ENCODE measurements around the gene SLC35F4.

Gene SLC35F4

GRCh38 chr14:57637901-57638300 is 228.0 kb downstream of the SLC35F4 start:
- in situ Hi-C loops (cut with MboI; ENCODE audit: low sequenced_read_pairs), result no loop called here

DNA sequence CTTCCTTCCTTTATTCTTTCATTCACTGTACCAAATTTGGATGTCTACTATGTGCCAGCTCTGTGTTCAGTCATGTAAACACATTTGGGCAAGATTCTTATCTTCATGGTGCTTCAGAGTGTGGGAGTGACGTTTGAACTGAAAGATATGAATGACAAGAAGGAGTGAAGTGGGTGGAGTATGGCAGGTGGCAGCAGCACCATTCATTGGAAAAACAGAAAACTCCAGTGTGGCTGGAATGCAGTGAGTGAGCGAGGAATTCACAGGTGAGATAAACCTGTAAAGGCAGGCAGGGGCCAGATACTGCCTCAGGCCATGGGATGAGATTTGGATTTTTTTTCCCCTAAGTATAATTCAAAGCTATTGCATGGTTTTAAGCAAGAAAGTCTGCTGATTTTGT is 231.6 kb downstream of the SLC35F4 start:
- in situ Hi-C loops (cut with MboI; ENCODE audit: low sequenced_read_pairs), result no loop called here

- in situ Hi-C loops (cut with MboI; ENCODE audit: low sequenced_read_pairs), result no loop called here
Measured at GRCh38 chr14:57632649-57633048, 233.2 kb downstream of the SLC35F4 start.

DNA sequence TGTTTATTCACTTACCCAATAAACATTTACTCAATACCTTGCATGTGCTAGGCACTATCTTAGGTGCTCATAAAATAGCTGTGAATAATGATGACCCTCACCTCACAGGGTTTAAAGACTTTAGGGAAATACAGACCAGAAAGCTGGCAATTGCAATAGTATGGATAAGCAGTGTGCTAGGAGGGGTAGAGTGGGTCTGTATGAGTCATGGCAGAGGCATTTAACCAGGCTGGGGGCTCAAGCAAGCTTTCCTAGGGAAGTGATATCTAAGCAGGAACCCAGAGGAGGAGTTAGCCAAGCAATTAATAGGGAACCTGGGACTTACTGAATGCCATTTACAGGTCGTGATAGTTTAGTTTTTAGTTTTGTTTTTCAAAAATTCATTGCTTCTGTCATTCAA is 248.4 kb downstream of the SLC35F4 start:
- in situ Hi-C loops (cut with MboI; ENCODE audit: low sequenced_read_pairs), result no loop called here

- in situ Hi-C loops (cut with MboI; ENCODE audit: low sequenced_read_pairs), result no loop called here
Measured at GRCh38 chr14:57612946-57613345, 252.9 kb downstream of the SLC35F4 start.

DNA sequence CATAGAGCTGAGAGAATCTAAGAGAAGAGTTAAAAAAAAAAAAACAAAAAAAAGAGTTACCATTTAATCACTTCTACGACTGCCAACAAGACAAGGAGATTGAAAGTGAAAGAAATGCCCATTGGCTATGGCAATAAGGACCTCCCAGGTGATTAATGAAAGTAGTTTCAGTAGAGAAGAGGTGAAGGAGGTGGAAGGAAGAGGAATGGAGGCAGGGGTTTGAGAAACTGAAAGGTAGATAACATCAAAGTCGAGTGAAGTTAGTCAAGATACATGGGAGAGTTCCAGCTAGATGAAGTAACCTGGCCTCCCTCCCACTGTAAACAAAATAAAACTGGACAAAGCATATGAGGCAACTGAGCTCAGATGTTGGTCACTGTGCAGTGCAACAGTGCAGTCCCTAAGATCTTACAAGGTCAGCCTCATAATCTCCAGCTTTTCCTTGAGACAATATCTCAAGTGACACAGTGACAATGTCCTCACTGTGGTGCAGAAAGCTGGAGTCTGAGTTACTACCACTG is 254.3 kb downstream of the SLC35F4 start:
- in situ Hi-C loops (cut with MboI; ENCODE audit: low sequenced_read_pairs), result no loop called here

DNA sequence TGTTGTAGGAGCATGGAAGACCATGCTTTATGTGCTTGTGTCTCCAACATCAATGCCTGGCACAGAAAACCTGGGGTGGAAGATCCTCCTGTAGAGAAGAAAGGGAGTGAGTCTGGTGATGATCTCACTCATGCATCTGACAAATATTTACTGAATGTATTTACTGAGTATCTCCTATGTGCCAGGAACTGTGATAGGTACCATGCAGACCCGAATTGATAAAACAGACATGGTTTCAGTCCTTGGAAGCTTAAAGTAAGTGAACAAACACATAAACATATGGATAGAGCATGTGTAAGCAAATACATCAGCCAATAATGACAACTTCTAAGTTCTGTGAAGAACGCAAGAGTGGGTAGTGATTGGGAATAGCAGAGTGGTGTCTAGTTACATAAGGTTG is 255.3 kb downstream of the SLC35F4 start:
- in situ Hi-C loops (cut with MboI; ENCODE audit: low sequenced_read_pairs), result no loop called here

- in situ Hi-C loops (cut with MboI; ENCODE audit: low sequenced_read_pairs), result no loop called here
Measured at GRCh38 chr14:57609192-57610075, 256.5 kb downstream of the SLC35F4 start.

- in situ Hi-C loops (cut with MboI; ENCODE audit: low sequenced_read_pairs), result no loop called here
Measured at GRCh38 chr14:57607086-57607485, 258.8 kb downstream of the SLC35F4 start.

- in situ Hi-C loops (cut with MboI; ENCODE audit: low sequenced_read_pairs), result no loop called here
Measured at GRCh38 chr14:57583396-57583795, 282.5 kb downstream of the SLC35F4 start.

DNA sequence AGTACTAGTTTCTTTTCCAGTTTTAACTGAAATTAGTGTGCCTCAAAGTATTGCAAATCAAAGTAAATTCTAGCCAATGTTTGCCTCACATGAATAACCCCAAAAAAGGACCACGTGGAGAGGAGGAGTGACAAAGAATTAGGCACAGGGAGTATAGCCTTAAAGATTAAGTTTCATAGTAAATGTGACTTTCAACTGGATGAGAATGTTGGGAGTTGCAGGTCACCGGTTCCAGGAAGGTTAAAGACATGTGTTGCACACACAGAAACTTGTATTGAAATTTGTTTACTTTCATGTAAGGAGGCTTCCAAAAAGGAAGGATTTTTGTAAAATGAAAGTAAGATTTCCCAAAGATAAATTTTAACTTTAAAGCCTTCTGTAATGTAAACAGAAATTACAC is 283.1 kb downstream of the SLC35F4 start:
- in situ Hi-C loops (cut with MboI; ENCODE audit: low sequenced_read_pairs), result no loop called here

- in situ Hi-C loops (cut with MboI; ENCODE audit: low sequenced_read_pairs), result no loop called here
Measured at GRCh38 chr14:57578801-57579200, 287.1 kb downstream of the SLC35F4 start.

DNA sequence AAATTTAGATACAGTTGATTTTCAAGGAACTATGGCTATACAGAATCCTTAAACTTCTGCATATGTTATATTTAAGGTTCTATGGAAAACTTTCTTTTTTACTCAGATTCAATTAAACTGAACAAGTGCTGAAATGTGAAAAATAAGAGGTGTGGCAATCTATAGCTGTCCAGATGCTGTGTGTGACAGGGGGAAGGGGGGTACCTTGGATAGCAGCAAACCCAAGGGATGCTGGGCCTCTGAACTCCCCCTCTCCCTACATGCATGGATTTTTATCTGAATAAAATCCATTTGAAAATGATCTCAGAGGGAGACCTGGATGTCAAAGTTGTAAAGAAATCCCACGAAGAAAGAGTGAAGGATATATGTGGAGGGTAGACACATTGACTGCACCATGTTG is 289.4 kb downstream of the SLC35F4 start:
- in situ Hi-C loops (cut with MboI; ENCODE audit: low sequenced_read_pairs), result no loop called here

DNA sequence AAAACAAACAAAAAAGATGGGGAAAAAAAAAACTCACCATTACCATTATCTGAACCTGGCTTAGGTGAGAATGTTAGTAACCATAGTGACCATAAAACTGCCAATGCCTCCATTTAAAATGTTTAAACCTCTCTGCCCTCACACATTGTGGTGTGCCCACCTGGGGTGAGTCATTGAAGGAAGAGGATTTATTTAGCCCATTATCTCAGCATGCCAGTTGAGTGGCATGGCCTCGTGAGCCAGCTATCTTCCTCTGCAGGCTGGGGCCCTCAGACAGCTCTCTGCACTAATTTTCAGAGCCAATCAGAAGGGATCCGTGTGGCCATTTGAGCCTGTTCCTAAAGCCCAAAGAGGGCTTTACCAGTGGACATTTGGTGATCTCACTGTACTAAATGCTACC is 290.4 kb downstream of the SLC35F4 start:
- in situ Hi-C loops (cut with MboI; ENCODE audit: low sequenced_read_pairs), result no loop called here

- in situ Hi-C loops (cut with MboI; ENCODE audit: low sequenced_read_pairs), result no loop called here
Measured at GRCh38 chr14:57574617-57575288, 291.1 kb downstream of the SLC35F4 start.

GRCh38 chr14:57573173-57573572 is 292.7 kb downstream of the SLC35F4 start:
- in situ Hi-C loops (cut with MboI; ENCODE audit: low sequenced_read_pairs), result no loop called here

DNA sequence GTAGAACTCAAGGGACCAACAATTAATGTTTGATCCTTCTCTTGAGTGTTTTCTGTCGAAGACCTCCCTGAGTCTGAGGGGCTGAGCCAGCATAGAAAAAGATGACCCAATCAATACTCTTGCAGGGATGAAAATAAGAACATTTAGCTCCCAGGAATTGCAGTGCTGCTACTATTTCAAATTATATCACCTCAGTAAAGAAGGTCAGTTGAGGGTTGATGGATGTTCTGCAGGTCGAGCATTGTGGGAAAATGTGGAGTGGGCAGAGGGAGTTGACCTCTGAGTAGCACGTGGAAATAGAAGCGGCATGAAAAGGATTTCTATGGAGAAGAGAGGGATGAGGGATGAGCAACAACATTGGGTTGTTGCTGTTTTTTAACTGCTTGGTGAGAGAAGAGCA is 297.3 kb downstream of the SLC35F4 start:
- in situ Hi-C loops (cut with MboI; ENCODE audit: low sequenced_read_pairs), result no loop called here

GRCh38 chr14:57567220-57567619 is 298.7 kb downstream of the SLC35F4 start:
- in situ Hi-C loops (cut with MboI; ENCODE audit: low sequenced_read_pairs), result no loop called here

- in situ Hi-C loops (cut with MboI; ENCODE audit: low sequenced_read_pairs), result no loop called here
Measured at GRCh38 chr14:57560681-57561080, 305.2 kb downstream of the SLC35F4 start.

DNA sequence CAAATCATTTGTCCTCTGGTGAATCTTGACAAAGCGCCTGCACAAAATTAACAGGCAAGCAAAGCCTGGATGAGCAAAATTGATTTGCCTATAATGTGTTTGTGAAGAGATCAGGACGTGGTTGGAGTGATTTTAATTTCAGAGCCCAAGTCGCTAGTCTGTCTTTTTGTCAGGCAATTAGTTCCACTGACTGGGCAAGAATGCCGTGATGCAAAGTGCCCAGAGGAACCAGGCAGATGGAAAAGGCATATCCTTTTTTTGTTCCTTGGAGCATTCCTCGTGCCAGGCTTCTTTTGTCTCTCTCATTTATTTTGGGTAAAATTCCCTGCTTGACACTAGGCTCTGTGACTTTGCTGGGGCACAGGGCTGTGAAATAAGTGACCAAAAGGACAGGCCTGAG is 306.3 kb downstream of the SLC35F4 start:
- in situ Hi-C loops (cut with MboI; ENCODE audit: low sequenced_read_pairs), result no loop called here

DNA sequence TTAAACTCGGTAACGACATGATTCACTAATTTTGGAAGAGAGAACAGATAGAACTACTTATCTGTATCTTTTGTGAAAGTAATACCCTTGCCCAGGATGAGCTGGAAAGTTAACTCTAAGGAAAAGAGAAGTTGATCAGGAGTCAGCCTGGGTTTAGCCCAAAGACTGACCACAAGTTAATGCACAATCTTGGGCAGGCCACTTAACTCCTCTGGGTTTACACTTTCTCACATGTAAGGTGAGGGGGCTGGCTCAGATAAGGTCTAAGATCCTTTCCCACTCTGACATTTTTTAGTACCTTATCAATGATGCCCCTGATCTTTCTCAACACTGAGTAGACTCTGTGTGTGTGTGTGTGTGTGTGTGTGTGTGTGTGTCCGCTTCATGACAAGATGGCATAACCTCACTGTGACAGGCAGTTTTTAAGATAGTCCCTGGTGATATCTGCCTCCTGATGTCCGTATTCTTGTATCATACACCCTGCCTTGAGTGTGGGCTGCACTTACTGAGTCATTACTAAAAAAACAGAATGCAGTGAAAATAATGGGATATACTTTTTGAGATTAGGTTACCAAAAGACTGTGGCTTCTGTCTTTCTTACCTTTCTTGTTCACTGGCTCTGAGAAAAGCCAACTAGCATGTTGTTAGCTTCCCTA is 316.0 kb downstream of the SLC35F4 start:
- in situ Hi-C loops (cut with MboI; ENCODE audit: low sequenced_read_pairs), result no loop called here

Measured in HL-60/S4 treated with phorbol 12-myristate 13-acetate at 8.2 ng/mL for 4 days and 3 days (cell line).